GM12875 (cell line): ENCODE results near the gene KDM1B.
A peak's percentile ranks its signal among the peaks of the same experiment; 100 is the strongest.

Source experiments
- H3K4me3 ChIP-seq: one replicate; pipeline ENCODE4 v1.5.1; 2011; ENCODE audit warnings: low read depth, low read length, control low read depth
- CTCF ChIP-seq: IDR thresholded peaks from 2 replicates; pipeline ENCODE4 v1.5.1; 2011; ENCODE audit warnings: low read depth, mild to moderate bottlenecking, control low read depth, inconsistent platforms, low read length, moderate library complexity, borderline replicate concordance; ENCODE audit not compliant: insufficient read depth

KDM1B gene

GRCh38 chr6:18155150-18155863 lies at the start of gene KDM1B:
TSS of gene KDM1B (plus strand) at chr6:18155422. CDS start at chr6:18159896, 4,474 bp downstream.
- TF ChIP-seq CTCF: no peak
- peak within 1 kb of the TSS; percentile 76 for H3K4me3 ChIP-seq

DNA sequence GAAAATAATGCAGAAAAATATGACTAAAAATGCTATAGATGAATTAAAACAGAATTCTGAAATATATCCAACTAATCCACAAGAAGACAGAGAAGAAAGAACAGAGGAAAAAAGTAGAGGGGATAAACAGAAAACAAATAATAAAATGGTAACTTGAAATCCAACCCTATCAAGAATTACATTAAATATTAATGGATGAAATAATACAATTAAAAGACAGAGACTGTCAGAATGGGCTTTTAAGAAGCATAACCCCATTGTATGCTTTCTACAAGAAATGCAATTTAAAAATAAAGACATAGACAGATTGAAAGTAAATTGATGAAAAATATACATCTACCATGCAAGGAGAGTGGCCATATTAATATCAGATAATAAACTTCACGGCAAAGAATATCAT lies 48.2 kb upstream of the KDM1B start:
- TF ChIP-seq CTCF: no peak
- H3K4me3 ChIP-seq: no peak overlapping the region

GRCh38 chr6:18110162-18110561 lies 45.1 kb upstream of the KDM1B start:
- no peak for TF ChIP-seq CTCF
- H3K4me3 ChIP-seq: no peak overlapping the region

GRCh38 chr6:18115356-18115755 lies 39.9 kb upstream of the KDM1B start:
- no peak for TF ChIP-seq CTCF
- H3K4me3 ChIP-seq: no peak overlapping the region

DNA sequence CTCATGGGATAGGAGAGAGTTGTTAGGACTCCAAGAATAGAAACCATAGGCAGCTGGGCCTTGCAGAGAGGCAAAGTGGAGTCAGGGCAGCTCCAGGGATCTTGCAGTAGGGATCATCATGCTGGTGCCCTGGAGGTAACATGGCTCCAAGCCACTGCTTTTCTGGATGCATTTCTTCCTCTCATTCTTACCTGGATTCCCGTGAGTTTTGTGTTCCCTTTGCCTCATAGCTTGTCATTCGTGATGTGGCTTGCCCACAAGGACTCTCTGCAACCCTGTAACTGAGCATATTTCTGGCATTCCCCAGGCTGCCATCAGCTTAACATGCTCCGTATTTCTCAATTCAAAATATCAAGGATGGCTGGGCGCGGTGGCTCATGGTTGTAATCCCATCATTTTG lies 38.1 kb upstream of the KDM1B start:
- no peak for TF ChIP-seq CTCF
- H3K4me3 ChIP-seq: no peak overlapping the region

DNA sequence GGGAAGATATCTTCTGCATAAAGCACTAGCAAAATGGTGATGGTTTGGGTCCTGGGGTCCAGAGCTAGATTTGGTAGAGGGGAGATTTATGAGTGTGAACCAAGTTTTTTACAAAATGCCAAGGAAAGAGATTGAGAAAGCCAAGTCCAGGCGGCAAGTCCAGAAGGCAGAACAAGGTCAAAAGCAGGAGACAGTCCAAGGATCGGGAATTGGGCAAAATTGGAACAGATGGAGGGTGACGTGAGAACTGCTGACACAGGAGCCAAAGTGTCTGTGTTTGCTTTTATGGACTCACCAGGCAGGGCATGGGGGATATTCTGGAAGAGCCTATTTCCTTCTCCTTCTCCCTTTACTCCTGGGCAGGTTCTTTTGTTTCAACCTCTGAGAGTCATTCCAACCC lies 36.9 kb upstream of the KDM1B start:
- TF ChIP-seq CTCF: no peak
- H3K4me3 ChIP-seq: no peak overlapping the region

- no peak overlapping the region for H3K4me3 ChIP-seq
Observed at GRCh38 chr6:18119236-18119635, 36.0 kb upstream of the KDM1B start.

More at GRCh38 chr6:18119236-18119635, 36.0 kb upstream of the KDM1B start:
- TF ChIP-seq CTCF: no peak
